ENCODE results near the gene ELAC1. TPM values are rescaled to one million over a fixed set of nuclear protein-coding genes. Genes with fewer than 3 reads are reported as not detected.
"Not testable (repeated sequence)": the region's sequence is repeated elsewhere in the genome, so short reads cannot be mapped to it uniquely, and the experiment has no call there.

Gene ELAC1
- polyA plus RNA-seq, 3 donors, result 14.1 to 16.5 (median 16.2) TPM

GRCh38 chr18:50955253-50955652 lies 12.6 kb upstream of the ELAC1 start:
- DNase-seq (ENCODE audit: extremely low read depth in 1 of 11, low read depth in 9 of 11, low spot score in 4 of 11), result no peak

- DNase-seq (ENCODE audit: extremely low read depth in 1 of 11, low read depth in 9 of 11, low spot score in 4 of 11), result no peak
Observed at GRCh38 chr18:50956116-50956515, 11.7 kb upstream of the ELAC1 start.

- DNase-seq (ENCODE audit: extremely low read depth in 1 of 11, low read depth in 9 of 11, low spot score in 4 of 11), result no peak
Observed at GRCh38 chr18:50961974-50962373, 5.9 kb upstream of the ELAC1 start.

DNA sequence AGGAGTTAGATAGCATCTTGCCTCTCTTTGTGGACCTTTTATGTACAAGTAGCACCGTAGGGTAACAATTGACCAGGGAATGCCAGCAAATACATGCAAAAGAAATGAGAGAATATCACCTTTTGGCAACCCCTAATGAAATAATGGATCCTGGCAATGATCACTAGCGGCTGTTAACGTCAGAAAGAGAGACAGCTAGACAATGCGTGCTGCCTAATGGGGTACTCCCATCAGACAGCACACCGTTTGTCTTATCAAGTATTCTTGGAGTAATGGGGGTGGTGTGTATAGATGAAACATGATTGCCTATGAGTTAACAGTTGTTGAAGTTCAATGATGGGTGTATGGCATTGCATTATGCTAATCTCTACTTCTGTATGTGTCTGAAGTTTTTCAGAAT lies 1.6 kb downstream of the ELAC1 start:
- DNase-seq (ENCODE audit: extremely low read depth in 1 of 11, low read depth in 9 of 11, low spot score in 4 of 11), result no peak

DNA sequence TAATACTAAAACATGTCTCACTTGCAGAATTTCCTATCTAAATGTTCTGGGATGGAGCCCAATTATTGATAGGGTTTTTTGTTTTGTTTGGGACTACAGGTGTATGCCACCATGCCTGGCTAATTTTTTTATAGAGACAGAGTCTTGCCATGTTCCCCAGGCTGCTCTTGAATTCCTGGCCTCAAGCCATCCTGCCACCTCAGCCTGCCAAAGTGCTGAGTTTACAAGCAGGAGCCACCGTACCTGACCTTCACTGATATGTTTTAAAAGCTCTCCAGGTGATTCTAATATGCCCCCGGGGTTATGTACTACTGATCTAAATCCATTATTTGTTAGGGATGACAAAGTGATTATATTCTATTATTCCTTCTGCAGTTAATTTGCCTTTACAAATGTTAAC lies 2.2 kb downstream of the ELAC1 start:
- no peak for DNase-seq (ENCODE audit: extremely low read depth in 1 of 11, low read depth in 9 of 11, low spot score in 4 of 11)

DNA sequence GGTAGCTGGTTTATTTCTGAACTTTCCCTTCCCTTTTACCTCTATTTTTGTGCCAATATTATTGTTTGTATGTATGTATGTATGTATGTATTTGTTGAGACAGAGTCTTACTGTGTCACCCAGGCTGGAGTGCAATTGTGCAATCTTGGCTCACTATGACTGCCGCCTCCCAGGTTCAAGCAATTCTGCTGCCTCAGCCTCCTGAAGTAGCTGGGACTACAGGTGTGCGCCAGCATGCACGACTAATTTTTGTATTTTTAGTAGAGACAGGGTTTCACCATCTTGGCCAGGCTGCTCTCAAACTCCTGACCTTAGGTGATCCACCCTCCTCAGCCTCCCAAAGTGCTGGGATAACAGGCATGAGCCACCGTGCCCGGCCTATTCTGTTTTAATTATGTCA lies 4.6 kb downstream of the ELAC1 start:
- DNase-seq (ENCODE audit: extremely low read depth in 1 of 11, low read depth in 9 of 11, low spot score in 4 of 11), result not testable (repeated sequence)

GRCh38 chr18:50973367-50974126 lies 5.7 kb downstream of the ELAC1 start:
- no peak for DNase-seq (ENCODE audit: extremely low read depth in 1 of 11, low read depth in 9 of 11, low spot score in 4 of 11)

- no peak for DNase-seq (ENCODE audit: extremely low read depth in 1 of 11, low read depth in 9 of 11, low spot score in 4 of 11)
Observed at GRCh38 chr18:50977037-50977760, 9.4 kb downstream of the ELAC1 start.

GRCh38 chr18:50981381-50981780 lies 13.5 kb downstream of the ELAC1 start:
- no peak for DNase-seq (ENCODE audit: extremely low read depth in 1 of 11, low read depth in 9 of 11, low spot score in 4 of 11)

DNA sequence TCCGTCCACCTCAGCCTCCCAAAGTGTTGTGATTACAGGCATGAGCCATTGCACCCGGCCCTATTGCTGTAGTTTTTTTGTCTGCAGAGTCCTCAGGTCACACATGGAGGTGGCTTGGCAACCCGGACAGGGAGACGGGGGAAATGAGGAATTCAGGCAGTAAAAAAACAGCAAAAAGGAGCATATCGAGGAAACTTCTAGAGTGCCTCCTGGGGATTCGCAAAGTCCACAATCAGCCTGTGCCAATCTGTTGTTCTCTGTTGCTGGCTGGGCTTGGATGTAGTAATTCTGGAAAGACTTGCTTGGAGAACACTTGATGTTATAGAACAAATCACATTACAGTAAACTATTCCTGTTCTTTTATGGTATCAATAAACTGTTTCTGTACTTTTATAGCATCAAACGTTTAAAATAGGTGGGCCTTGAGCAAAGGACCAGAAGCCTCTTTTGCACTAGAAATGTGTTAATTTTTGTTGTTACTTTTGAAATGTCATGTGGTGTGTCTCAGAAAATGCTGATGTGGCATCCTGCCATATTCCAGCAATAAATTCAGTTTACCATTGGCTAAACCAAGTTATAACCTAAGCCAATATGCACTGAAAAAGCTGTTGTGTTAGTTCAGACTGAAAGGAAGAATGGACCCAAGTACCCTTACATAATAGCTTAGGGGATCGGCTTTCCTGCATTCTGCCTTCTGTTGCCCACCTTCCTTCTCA lies 14.4 kb downstream of the ELAC1 start:
- DNase-seq (ENCODE audit: extremely low read depth in 1 of 11, low read depth in 9 of 11, low spot score in 4 of 11), result no peak

DNA sequence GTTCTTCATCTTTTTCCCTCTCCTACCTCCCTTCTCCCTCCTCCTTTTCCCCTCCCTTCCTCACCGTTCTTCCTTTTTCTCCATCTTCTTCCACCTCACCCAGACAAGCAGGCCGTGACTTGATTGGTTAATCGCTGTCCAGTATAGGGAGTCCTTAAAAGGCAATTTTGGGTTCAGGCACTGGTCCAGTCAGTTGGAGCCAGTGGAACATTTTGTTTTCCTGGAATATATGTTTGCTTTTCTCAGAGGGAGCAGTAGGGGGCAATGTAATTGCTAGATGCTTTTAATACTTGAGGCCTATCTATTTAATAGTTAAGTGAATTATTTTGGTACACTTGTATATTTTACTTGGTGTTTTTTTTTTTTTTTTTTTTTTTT lies 15.0 kb downstream of the ELAC1 start:
- DNase-seq (ENCODE audit: extremely low read depth in 1 of 11, low read depth in 9 of 11, low spot score in 4 of 11), result no peak

DNA sequence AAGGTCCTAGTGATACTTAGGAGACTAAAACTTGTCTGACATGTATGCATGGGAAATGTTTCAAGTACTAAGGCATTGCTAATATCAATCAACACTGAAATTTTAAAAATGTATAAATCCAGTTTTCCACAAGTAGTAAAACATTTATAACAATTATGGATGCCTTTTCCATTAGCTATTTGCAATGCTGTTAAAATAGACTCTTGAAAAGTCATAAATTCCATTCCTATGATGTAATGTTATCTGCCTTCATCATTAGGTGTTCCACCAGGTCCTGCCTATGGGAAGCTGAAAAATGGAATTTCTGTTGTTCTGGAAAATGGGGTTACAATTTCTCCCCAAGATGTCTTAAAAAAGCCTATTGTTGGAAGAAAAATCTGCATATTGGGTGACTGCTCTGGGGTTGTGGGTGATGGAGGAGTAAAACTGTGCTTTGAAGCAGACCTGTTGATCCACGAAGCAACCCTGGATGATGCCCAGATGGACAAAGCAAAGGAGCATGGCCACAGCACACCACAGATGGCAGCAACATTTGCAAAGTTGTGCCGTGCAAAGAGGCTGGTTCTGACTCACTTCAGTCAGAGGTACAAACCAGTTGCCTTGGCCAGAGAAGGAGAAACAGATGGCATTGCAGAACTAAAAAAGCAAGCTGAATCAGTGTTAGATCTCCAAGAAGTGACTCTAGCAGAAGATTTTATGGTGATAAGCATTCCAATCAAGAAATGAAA lies 18.7 kb downstream of the ELAC1 start:
- no peak for DNase-seq (ENCODE audit: extremely low read depth in 1 of 11, low read depth in 9 of 11, low spot score in 4 of 11)

DNA sequence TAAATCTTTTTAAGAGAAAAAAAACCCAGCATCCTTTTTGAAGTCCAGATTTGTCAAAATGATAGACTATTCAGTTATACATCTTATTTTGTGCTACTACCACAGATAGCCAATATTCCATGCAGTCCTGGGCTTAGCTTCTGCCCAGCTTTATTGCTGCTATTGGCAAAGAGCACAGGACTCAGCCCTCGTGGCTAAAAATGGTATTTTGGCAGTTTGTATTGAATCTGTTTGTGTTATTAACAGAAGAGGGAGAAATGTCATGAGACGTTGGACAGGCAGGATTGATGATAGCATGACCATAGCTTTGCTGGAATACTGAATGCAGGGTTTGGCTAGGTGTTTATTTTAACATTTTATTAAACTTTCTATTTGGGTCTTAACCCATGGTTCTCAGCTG lies 19.4 kb downstream of the ELAC1 start:
- no peak for DNase-seq (ENCODE audit: extremely low read depth in 1 of 11, low read depth in 9 of 11, low spot score in 4 of 11)

GRCh38 chr18:50989711-50990110 lies 21.9 kb downstream of the ELAC1 start:
- no peak for DNase-seq (ENCODE audit: extremely low read depth in 1 of 11, low read depth in 9 of 11, low spot score in 4 of 11)

DNA sequence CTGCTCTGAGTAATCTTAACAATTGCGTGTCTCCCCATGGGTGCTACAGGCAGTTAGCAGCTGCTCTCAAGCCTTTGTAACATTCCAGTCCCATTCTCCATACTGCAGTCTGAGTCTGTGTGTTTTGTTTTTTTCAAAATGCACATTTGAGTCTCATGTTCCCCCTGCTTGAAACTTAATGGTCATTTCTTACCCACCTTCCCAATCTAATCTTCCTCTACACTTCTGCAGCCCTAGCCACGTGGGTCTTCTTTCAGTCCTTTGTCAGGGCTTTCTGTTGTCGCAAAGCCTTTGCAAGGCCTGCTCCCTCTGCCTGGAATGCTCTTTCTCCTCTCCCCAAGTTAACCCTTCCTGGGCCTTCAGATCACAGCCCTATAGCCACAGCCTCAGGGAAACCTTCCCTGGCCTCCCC lies 24.5 kb downstream of the ELAC1 start:
- no peak for DNase-seq (ENCODE audit: extremely low read depth in 1 of 11, low read depth in 9 of 11, low spot score in 4 of 11)

DNA sequence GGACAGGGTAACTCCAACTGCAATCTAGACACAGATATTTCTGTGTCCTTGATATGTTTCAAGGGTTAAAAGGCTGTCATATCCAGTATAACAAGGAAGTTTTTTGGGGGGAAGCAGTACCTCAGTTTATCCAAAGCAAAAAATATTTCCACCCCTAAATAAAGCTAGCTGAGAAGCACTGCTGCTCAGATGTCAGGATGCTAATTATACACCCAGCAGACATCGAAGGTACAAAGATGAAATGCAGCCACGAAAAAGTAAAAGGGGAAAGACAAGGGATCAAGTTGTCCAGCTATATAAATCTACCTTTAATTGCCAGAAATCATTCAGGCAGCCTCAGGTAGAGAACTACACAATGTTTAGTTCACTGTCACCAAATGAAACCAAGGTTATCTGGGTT lies 26.2 kb downstream of the ELAC1 start:
- DNase-seq (ENCODE audit: extremely low read depth in 1 of 11, low read depth in 9 of 11, low spot score in 4 of 11), result no peak

GRCh38 chr18:51003174-51003573 lies 35.3 kb downstream of the ELAC1 start:
- not testable (repeated sequence) for DNase-seq (ENCODE audit: extremely low read depth in 1 of 11, low read depth in 9 of 11, low spot score in 4 of 11)

DNA sequence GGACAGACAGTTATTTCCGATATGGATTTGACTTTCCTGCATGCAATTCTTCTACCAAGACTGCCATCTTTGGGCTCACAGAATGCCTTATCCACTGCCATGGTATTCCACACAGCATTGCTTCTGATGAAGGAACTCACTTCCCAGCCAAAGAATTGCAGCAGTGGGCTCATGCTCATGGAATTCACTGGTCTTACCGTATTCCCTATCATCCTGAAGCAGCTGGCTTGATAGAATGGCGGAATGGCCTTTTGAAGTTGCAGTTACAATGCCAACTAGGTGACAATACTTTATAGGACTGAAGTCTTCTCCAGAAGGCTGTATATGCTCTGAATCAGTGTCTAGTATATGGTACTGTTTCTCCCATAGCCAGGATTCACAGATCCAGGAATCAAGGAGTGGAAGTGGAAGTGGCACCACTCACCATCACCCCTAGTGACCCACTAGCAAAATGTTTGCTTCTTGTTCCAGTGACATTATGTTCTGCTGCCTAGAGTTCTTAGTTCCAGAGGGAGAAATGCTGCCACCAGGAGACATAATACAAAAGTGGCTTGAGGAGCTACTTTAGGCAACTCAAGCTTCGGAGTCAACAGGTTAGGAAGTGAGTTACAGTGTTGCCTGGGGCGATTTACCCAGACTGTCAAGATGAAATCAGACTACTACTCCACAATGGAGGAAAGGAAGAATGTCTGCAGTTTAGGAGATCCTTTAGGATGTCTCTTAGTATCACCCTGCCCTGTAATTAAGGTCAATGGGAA lies 38.4 kb downstream of the ELAC1 start:
- DNase-seq (ENCODE audit: extremely low read depth in 1 of 11, low read depth in 9 of 11, low spot score in 4 of 11), result no peak
